Measurements from ENCODE around the gene OR52N4.
"Not testable (repeated sequence)": the region's sequence is repeated elsewhere in the genome, so short reads cannot be mapped to it uniquely, and the experiment has no call there.

The OR52N4 gene

DNA sequence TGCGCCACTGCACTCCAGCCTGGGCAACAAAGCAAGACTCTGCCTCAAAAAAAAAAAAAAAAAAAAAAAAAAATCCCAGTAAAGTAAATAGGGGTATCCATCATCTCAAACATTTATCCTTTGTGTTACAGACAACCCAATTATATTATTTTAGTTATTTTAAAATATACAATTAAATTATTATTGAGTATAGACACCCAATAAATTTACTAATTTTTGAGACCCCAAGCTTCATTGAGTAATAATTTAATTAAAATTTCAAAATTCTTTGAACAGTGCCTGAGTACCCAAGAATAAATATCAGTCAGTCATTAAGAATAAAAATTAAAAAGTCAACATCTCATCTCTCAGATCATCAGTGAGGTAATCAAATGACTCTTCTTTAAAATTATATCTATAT is at the start of gene OR52N4:
TSS of gene OR52N4 (plus strand) at position 301 of the 400 bp plus-strand sequence. CDS start 498 bp downstream, outside the sequence.
- H3K27ac ChIP-seq (ENCODE audit: low read length) = no peak within 1 kb of the TSS
- no peak within 1 kb of the TSS for H3K4me3 ChIP-seq (ENCODE audit: low read length)
- no peaks in the 10 kb centered on the region for H3K9me3 ChIP-seq (ENCODE audit: insufficient read depth, low read depth, low read length)
- no peak within 1 kb of the TSS for H3K9ac ChIP-seq (ENCODE audit: low read depth, low read length)
- H3K36me3 ChIP-seq (ENCODE audit: insufficient read depth, low read depth, low read length) = no peaks in the 10 kb centered on the region
- no peaks in the 10 kb centered on the region for H3K4me1 ChIP-seq (ENCODE audit: insufficient read depth, low read length)
- H3K27me3 ChIP-seq (ENCODE audit: insufficient read depth, low read length) = no peaks in the 10 kb centered on the region

- Histone ChIP-seq H3K36me3 (ENCODE audit: insufficient read depth, low read depth, low read length) (peaks cover 61% of the 10 kb centered on the region), H3K9me3 (ENCODE audit: insufficient read depth, low read depth, low read length) (no peaks in the 10 kb centered on the region), H3K27me3 (ENCODE audit: insufficient read depth, low read length) (no peaks in the 10 kb centered on the region), H3K4me3 (ENCODE audit: low read length) (no peak overlapping the region), H3K4me1 (ENCODE audit: insufficient read depth, low read length) (no peaks in the 10 kb centered on the region), H3K27ac (ENCODE audit: low read length) (no peak overlapping the region), H3K9ac (ENCODE audit: low read depth, low read length) (no peak overlapping the region)
Observed at GRCh38 chr11:5705688-5706087, 48.4 kb upstream of the OR52N4 start.

GRCh38 chr11:5712507-5712906 is 41.5 kb upstream of the OR52N4 start:
- Histone ChIP-seq H3K27ac (ENCODE audit: low read length) (no peak overlapping the region), H3K27me3 (ENCODE audit: insufficient read depth, low read length) (no peaks in the 10 kb centered on the region), H3K36me3 (ENCODE audit: insufficient read depth, low read depth, low read length) (peaks cover 27% of the 10 kb centered on the region), H3K9me3 (ENCODE audit: insufficient read depth, low read depth, low read length) (no peaks in the 10 kb centered on the region), H3K4me1 (ENCODE audit: insufficient read depth, low read length) (no peaks in the 10 kb centered on the region), H3K4me3 (ENCODE audit: low read length) (no peak overlapping the region), H3K9ac (ENCODE audit: low read depth, low read length) (no peak overlapping the region)

- Histone ChIP-seq H3K9ac (ENCODE audit: low read depth, low read length) (no peak overlapping the region), H3K36me3 (ENCODE audit: insufficient read depth, low read depth, low read length) (peaks cover 17% of the 10 kb centered on the region), H3K27ac (ENCODE audit: low read length) (no peak overlapping the region), H3K9me3 (ENCODE audit: insufficient read depth, low read depth, low read length) (no peaks in the 10 kb centered on the region), H3K4me3 (ENCODE audit: low read length) (no peak overlapping the region), H3K27me3 (ENCODE audit: insufficient read depth, low read length) (no peaks in the 10 kb centered on the region), H3K4me1 (ENCODE audit: insufficient read depth, low read length) (no peaks in the 10 kb centered on the region)
Observed at GRCh38 chr11:5713695-5714094, 40.3 kb upstream of the OR52N4 start.

- not testable (repeated sequence) for H3K9me3 ChIP-seq (ENCODE audit: insufficient read depth, low read depth, low read length); H3K27ac ChIP-seq (ENCODE audit: low read length); H3K27me3 ChIP-seq (ENCODE audit: insufficient read depth, low read length); H3K4me3 ChIP-seq (ENCODE audit: low read length); H3K36me3 ChIP-seq (ENCODE audit: insufficient read depth, low read depth, low read length); H3K4me1 ChIP-seq (ENCODE audit: insufficient read depth, low read length); H3K9ac ChIP-seq (ENCODE audit: low read depth, low read length)
Observed at GRCh38 chr11:5716518-5716917, 37.5 kb upstream of the OR52N4 start.

GRCh38 chr11:5719703-5720495 is 34.1 kb upstream of the OR52N4 start:
- Histone ChIP-seq H3K9ac (ENCODE audit: low read depth, low read length) (no peak overlapping the region), H3K27ac (ENCODE audit: low read length) (no peak overlapping the region), H3K27me3 (ENCODE audit: insufficient read depth, low read length) (no peaks in the 10 kb centered on the region), H3K4me1 (ENCODE audit: insufficient read depth, low read length) (no peaks in the 10 kb centered on the region), H3K36me3 (ENCODE audit: insufficient read depth, low read depth, low read length) (no peaks in the 10 kb centered on the region), H3K4me3 (ENCODE audit: low read length) (no peak overlapping the region), H3K9me3 (ENCODE audit: insufficient read depth, low read depth, low read length) (no peaks in the 10 kb centered on the region)

GRCh38 chr11:5722622-5723021 is 31.4 kb upstream of the OR52N4 start:
- Histone ChIP-seq H3K9ac (ENCODE audit: low read depth, low read length) (no peak overlapping the region), H3K36me3 (ENCODE audit: insufficient read depth, low read depth, low read length) (no peaks in the 10 kb centered on the region), H3K4me1 (ENCODE audit: insufficient read depth, low read length) (no peaks in the 10 kb centered on the region), H3K27ac (ENCODE audit: low read length) (no peak overlapping the region), H3K27me3 (ENCODE audit: insufficient read depth, low read length) (no peaks in the 10 kb centered on the region), H3K9me3 (ENCODE audit: insufficient read depth, low read depth, low read length) (no peaks in the 10 kb centered on the region), H3K4me3 (ENCODE audit: low read length) (no peak overlapping the region)

DNA sequence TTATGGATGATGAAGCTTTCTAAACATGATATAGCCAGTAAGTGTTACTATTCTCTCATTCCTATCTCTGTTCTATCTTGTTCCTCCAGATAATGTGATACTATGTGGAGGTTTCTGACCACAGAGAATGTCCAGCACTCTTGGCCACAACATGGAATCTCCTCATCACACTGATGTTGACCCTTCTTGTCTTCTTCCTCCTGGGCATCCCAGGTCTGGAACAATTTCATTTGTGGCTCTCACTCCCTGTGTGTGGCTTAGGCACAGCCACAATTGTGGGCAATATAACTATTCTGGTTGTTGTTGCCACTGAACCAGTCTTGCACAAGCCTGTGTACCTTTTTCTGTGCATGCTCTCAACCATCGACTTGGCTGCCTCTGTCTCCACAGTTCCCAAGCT is 27.7 kb upstream of the OR52N4 start:
- no peak overlapping the region for H3K27ac ChIP-seq (ENCODE audit: low read length)
- H3K9ac ChIP-seq (ENCODE audit: low read depth, low read length) = no peak overlapping the region
- no peaks in the 10 kb centered on the region for H3K27me3 ChIP-seq (ENCODE audit: insufficient read depth, low read length)
- H3K9me3 ChIP-seq (ENCODE audit: insufficient read depth, low read depth, low read length) = no peaks in the 10 kb centered on the region
- no peak overlapping the region for H3K4me3 ChIP-seq (ENCODE audit: low read length)
- no peaks in the 10 kb centered on the region for H3K36me3 ChIP-seq (ENCODE audit: insufficient read depth, low read depth, low read length)
- no peaks in the 10 kb centered on the region for H3K4me1 ChIP-seq (ENCODE audit: insufficient read depth, low read length)

DNA sequence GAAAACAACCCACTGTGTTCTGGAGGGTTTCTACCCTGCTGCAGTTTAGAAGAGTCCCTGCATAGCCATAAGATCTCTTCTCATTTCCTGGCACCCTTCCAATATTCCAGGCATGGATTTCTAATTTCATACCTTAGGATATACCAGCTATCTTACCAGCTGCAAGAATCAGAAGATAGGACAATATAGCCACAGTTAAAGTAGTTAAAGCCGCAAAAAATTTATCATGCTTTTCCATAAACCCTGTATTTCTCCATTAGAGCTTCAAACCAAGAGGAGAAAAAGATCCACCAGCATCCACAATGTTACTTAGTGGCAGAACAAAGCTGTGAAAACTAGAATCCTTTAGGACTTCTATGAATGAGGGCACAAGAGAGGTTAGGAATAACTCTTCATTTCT is 26.4 kb upstream of the OR52N4 start:
- H3K27ac ChIP-seq (ENCODE audit: low read length) = no peak overlapping the region
- no peaks in the 10 kb centered on the region for H3K4me1 ChIP-seq (ENCODE audit: insufficient read depth, low read length)
- H3K27me3 ChIP-seq (ENCODE audit: insufficient read depth, low read length) = no peaks in the 10 kb centered on the region
- no peaks in the 10 kb centered on the region for H3K9me3 ChIP-seq (ENCODE audit: insufficient read depth, low read depth, low read length)
- H3K36me3 ChIP-seq (ENCODE audit: insufficient read depth, low read depth, low read length) = no peaks in the 10 kb centered on the region
- no peak overlapping the region for H3K4me3 ChIP-seq (ENCODE audit: low read length)
- no peak overlapping the region for H3K9ac ChIP-seq (ENCODE audit: low read depth, low read length)

GRCh38 chr11:5736396-5736795 is 17.6 kb upstream of the OR52N4 start, which contains the start of gene OR56B1:
OR56B1 (plus strand) TSS chr11:5736448; CDS start chr11:5736517, 69 bp downstream.
- Histone ChIP-seq H3K4me3 (ENCODE audit: low read length) (no peak within 1 kb of the TSS), H3K36me3 (ENCODE audit: insufficient read depth, low read depth, low read length) (no peaks in the 10 kb centered on the region), H3K4me1 (ENCODE audit: insufficient read depth, low read length) (no peaks in the 10 kb centered on the region), H3K9ac (ENCODE audit: low read depth, low read length) (no peak within 1 kb of the TSS), H3K27ac (ENCODE audit: low read length) (no peak within 1 kb of the TSS), H3K9me3 (ENCODE audit: insufficient read depth, low read depth, low read length) (no peaks in the 10 kb centered on the region), H3K27me3 (ENCODE audit: insufficient read depth, low read length) (no peaks in the 10 kb centered on the region)

DNA sequence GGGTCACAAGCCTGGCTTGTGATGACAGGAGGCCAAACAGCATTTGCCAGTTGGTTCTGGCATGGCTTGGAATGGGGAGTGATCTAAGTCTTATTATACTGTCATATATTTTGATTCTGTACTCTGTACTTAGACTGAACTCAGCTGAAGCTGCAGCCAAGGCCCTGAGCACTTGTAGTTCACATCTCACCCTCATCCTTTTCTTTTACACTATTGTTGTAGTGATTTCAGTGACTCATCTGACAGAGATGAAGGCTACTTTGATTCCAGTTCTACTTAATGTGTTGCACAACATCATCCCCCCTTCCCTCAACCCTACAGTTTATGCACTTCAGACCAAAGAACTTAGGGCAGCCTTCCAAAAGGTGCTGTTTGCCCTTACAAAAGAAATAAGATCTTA is 17.0 kb upstream of the OR52N4 start:
- H3K27ac ChIP-seq (ENCODE audit: low read length) = no peak overlapping the region
- no peaks in the 10 kb centered on the region for H3K4me1 ChIP-seq (ENCODE audit: insufficient read depth, low read length)
- H3K27me3 ChIP-seq (ENCODE audit: insufficient read depth, low read length) = no peaks in the 10 kb centered on the region
- H3K4me3 ChIP-seq (ENCODE audit: low read length) = no peak overlapping the region
- no peaks in the 10 kb centered on the region for H3K36me3 ChIP-seq (ENCODE audit: insufficient read depth, low read depth, low read length)
- H3K9me3 ChIP-seq (ENCODE audit: insufficient read depth, low read depth, low read length) = no peaks in the 10 kb centered on the region
- no peak overlapping the region for H3K9ac ChIP-seq (ENCODE audit: low read depth, low read length)

DNA sequence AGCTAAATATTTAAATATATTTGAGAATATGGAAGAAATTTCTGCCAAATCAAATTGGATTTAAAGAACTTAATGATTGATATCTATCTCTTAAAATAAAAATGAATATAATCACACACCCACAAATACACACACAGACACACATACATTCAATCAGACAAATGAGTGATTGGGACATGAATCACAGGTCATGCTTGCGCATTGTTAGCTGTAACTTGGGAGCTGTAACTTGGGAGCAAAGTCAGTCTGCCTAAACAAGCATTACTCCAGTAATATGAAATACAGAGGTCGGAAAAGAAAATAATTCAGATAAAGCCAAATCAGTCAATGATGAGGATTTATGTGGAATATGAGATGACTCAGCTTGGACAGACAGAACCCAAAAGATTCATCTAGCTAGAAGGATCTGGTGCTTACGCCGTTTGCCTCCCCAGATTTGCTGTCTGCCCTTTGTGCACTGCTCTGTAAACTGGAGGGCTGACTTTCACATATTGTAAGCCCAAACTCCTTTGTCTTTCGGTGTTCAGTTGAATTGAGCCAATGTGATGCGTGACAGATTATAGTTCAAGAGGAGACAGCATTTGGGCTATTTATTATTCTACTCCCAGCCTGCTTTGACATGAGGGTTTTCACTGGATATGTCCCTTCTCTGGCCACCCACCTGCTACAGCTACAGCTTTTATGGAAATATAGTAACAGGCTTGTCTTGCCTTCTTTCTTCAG is 16.2 kb upstream of the OR52N4 start:
- Histone ChIP-seq H3K4me1 (ENCODE audit: insufficient read depth, low read length) (no peaks in the 10 kb centered on the region), H3K4me3 (ENCODE audit: low read length) (no peak overlapping the region), H3K9me3 (ENCODE audit: insufficient read depth, low read depth, low read length) (no peaks in the 10 kb centered on the region), H3K27me3 (ENCODE audit: insufficient read depth, low read length) (no peaks in the 10 kb centered on the region), H3K9ac (ENCODE audit: low read depth, low read length) (no peak overlapping the region), H3K36me3 (ENCODE audit: insufficient read depth, low read depth, low read length) (no peaks in the 10 kb centered on the region), H3K27ac (ENCODE audit: low read length) (no peak overlapping the region)

Measured in iPS-20b (cell line).